Measurements from ENCODE around the gene GRID1. TPM values are rescaled to one million over a fixed set of nuclear protein-coding genes. Genes with fewer than 3 reads are reported as not detected.

The GRID1 gene
- total RNA-seq, 1 donor from 2014 or later = 0.75 TPM

GRCh38 chr10:86111902-86112545 lies 254.6 kb downstream of the GRID1 start:
- DNase-seq (ENCODE audit: low read depth) = no peak
- H3K9me3 ChIP-seq (ENCODE audit: insufficient read depth, low read depth, low read length) = peaks cover 11% of the 10 kb centered on the region
- FAIRE-seq = no peak
- H3K4me2 ChIP-seq (ENCODE audit: low read length) = no peak overlapping the region
- H3K9ac ChIP-seq (ENCODE audit: low read length) = no peak overlapping the region
- H3K27me3 ChIP-seq (ENCODE audit: insufficient read depth, low read length) = no peaks in the 10 kb centered on the region
- H4K20me1 ChIP-seq (ENCODE audit: insufficient read depth, low read length) = no peaks in the 10 kb centered on the region
- Mint-ChIP-seq H3K27ac (ENCODE audit: unreplicated experiment) (no peak overlapping the region), H3K4me3 (ENCODE audit: unreplicated experiment) (no peak overlapping the region), H3K27me3 (ENCODE audit: low read depth, unreplicated experiment) (peaks cover 19% of the 10 kb centered on the region), H3K4me1 (ENCODE audit: low read depth, unreplicated experiment) (no peaks in the 10 kb centered on the region), H3K9me3 (ENCODE audit: unreplicated experiment) (peaks cover 2% of the 10 kb centered on the region), H3K36me3 (ENCODE audit: low read depth, unreplicated experiment) (no peaks in the 10 kb centered on the region)
- no peak overlapping the region for H3K4me3 ChIP-seq (ENCODE audit: insufficient read depth, low read depth, low read length)
- no peak overlapping the region for H2AFZ ChIP-seq (ENCODE audit: low read depth, low read length)
- H3K36me3 ChIP-seq (ENCODE audit: insufficient read depth, low read length) = no peaks in the 10 kb centered on the region
- H3K79me2 ChIP-seq (ENCODE audit: insufficient read depth, low read length) = no peaks in the 10 kb centered on the region
- TF ChIP-seq CTCF (IDR thresholded peaks at IDR 0.05; ENCODE audit: insufficient read depth, low read depth, low read length) = no peak
- TF ChIP-seq EZH2 (IDR thresholded peaks at IDR 0.05; ENCODE audit: insufficient read depth, low read length) = no peak
- H3K27ac ChIP-seq (ENCODE audit: low read depth, low read length) = no peak overlapping the region
- no peaks in the 10 kb centered on the region for H3K4me1 ChIP-seq (ENCODE audit: insufficient read depth, low read length)

DNA sequence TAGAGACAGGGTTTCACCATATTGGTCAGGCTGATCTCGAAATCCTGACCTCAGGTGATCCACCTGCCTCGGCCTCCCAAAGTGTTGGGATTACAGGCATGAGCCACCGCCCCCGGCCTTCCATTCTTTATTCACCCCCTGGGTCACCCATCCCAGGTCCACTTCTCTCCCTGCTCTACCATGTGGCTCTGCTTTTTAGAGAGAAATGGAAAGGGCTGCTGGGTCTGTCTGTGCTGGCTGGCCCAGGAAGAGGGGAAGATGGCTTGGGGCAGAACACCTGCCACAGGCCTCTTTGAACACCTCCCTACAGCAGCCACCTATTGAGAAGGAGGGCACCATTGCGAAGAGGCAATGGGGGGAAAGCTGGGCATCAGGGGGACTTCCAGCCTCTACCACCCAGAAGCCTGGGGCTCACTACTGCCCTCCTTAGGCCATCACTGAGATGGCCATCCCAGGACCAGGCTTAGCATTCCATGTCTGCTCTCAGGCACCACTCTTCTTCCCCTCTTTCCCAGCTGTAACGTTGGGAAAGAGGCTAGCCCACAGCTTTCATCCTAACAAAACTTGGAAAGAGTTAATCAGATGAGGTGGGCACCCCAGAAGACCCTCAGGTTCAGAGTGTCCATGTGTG lies 256.3 kb downstream of the GRID1 start:
- TF ChIP-seq EZH2 (IDR thresholded peaks at IDR 0.05; ENCODE audit: insufficient read depth, low read length) = no peak
- TF ChIP-seq CTCF (IDR thresholded peaks at IDR 0.05; ENCODE audit: insufficient read depth, low read depth, low read length) = no peak

DNA sequence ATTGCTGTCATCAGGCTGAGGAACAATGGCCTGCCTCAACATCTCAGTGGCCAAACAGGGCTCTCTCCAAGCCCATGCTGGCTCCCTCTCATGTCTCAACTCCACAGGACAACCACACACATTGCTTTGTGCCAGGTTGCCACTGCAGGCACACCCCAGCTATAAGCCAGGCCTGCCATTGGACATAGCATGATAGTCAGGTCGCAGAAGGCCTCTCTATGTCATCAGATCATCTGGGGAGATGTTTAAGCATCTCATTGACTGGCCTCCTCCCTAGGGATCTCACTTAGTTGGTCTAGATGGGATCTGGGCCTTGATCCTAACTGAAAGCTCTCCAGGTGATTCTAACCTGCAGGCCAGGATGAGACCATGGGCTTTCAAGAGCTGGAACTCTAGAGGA lies 257.2 kb downstream of the GRID1 start:
- peaks cover 2% of the 10 kb centered on the region for H3K9me3 Mint-ChIP-seq (ENCODE audit: unreplicated experiment)
- TF ChIP-seq EZH2 (IDR thresholded peaks at IDR 0.05; ENCODE audit: insufficient read depth, low read length) = no peak
- no peak for TF ChIP-seq CTCF (IDR thresholded peaks at IDR 0.05; ENCODE audit: insufficient read depth, low read depth, low read length)
- H3K27ac ChIP-seq (ENCODE audit: low read depth, low read length) = no peak overlapping the region
- peaks cover 23% of the 10 kb centered on the region for H3K27me3 Mint-ChIP-seq (ENCODE audit: low read depth, unreplicated experiment)
- H3K9me3 ChIP-seq (ENCODE audit: insufficient read depth, low read depth, low read length) = peaks cover 8% of the 10 kb centered on the region
- H3K36me3 ChIP-seq (ENCODE audit: insufficient read depth, low read length) = no peaks in the 10 kb centered on the region
- H3K4me1 ChIP-seq (ENCODE audit: insufficient read depth, low read length) = no peaks in the 10 kb centered on the region
- H4K20me1 ChIP-seq (ENCODE audit: insufficient read depth, low read length) = no peaks in the 10 kb centered on the region
- no peaks in the 10 kb centered on the region for H3K27me3 ChIP-seq (ENCODE audit: insufficient read depth, low read length)
- no peak for DNase-seq (ENCODE audit: low read depth)
- H3K79me2 ChIP-seq (ENCODE audit: insufficient read depth, low read length) = no peaks in the 10 kb centered on the region
- no peak overlapping the region for H2AFZ ChIP-seq (ENCODE audit: low read depth, low read length)
- no peaks in the 10 kb centered on the region for H3K4me1 Mint-ChIP-seq (ENCODE audit: low read depth, unreplicated experiment)
- no peak overlapping the region for H3K27ac Mint-ChIP-seq (ENCODE audit: unreplicated experiment)
- H3K4me3 ChIP-seq (ENCODE audit: insufficient read depth, low read depth, low read length) = no peak overlapping the region
- no peaks in the 10 kb centered on the region for H3K36me3 Mint-ChIP-seq (ENCODE audit: low read depth, unreplicated experiment)
- FAIRE-seq = no peak
- H3K9ac ChIP-seq (ENCODE audit: low read length) = no peak overlapping the region
- no peak overlapping the region for H3K4me2 ChIP-seq (ENCODE audit: low read length)
- H3K4me3 Mint-ChIP-seq (ENCODE audit: unreplicated experiment) = no peak overlapping the region

More for the DNA sequence above, 256.3 kb downstream of the GRID1 start:
- H3K4me1 ChIP-seq (ENCODE audit: insufficient read depth, low read length) = no peaks in the 10 kb centered on the region
- FAIRE-seq (no peak), DNase-seq (ENCODE audit: low read depth) (no peak)
- H3K4me3 Mint-ChIP-seq (ENCODE audit: unreplicated experiment) = no peak overlapping the region
- H3K27ac Mint-ChIP-seq (ENCODE audit: unreplicated experiment) = no peak overlapping the region
- H2AFZ ChIP-seq (ENCODE audit: low read depth, low read length) = no peak overlapping the region
- no peaks in the 10 kb centered on the region for H3K36me3 Mint-ChIP-seq (ENCODE audit: low read depth, unreplicated experiment)
- H3K9ac ChIP-seq (ENCODE audit: low read length) = no peak overlapping the region
- no peaks in the 10 kb centered on the region for H3K27me3 ChIP-seq (ENCODE audit: insufficient read depth, low read length)
- H3K79me2 ChIP-seq (ENCODE audit: insufficient read depth, low read length) = no peaks in the 10 kb centered on the region
- peaks cover 8% of the 10 kb centered on the region for H3K9me3 ChIP-seq (ENCODE audit: insufficient read depth, low read depth, low read length)
- H3K27ac ChIP-seq (ENCODE audit: low read depth, low read length) = no peak overlapping the region
- H3K4me3 ChIP-seq (ENCODE audit: insufficient read depth, low read depth, low read length) = no peak overlapping the region
- H3K9me3 Mint-ChIP-seq (ENCODE audit: unreplicated experiment) = peaks cover 2% of the 10 kb centered on the region
- H3K36me3 ChIP-seq (ENCODE audit: insufficient read depth, low read length) = no peaks in the 10 kb centered on the region
- H3K4me1 Mint-ChIP-seq (ENCODE audit: low read depth, unreplicated experiment) = no peaks in the 10 kb centered on the region
- peaks cover 23% of the 10 kb centered on the region for H3K27me3 Mint-ChIP-seq (ENCODE audit: low read depth, unreplicated experiment)
- H4K20me1 ChIP-seq (ENCODE audit: insufficient read depth, low read length) = no peaks in the 10 kb centered on the region
- no peak overlapping the region for H3K4me2 ChIP-seq (ENCODE audit: low read length)
